Gastroesophageal sphincter (tissue), 4 donors: ENCODE data around the gene HECTD4. TPM values are rescaled to one million over a fixed set of nuclear protein-coding genes. Genes with fewer than 3 reads are reported as not detected.

Experiments used
- ATAC-seq: fragments of 150-250 bp; one replicate; pipeline ENCODE4 v1.9.1; 2016; ENCODE audit warnings: mild to moderate bottlenecking, moderate library complexity
- H3K27ac ChIP-seq, 4 donors: fragments of 200-600 bp; sonication (generic) in 3 of 4; 1 replicate in 3 of 4; 2 replicates in 1 of 4; pipeline ENCODE4 v1.5.1; 2016 to 2019
- H3K27me3 ChIP-seq: fragments of 200-600 bp; sonication (generic); one replicate; pipeline ENCODE4 v1.5.1; 2019
- H3K36me3 ChIP-seq, 2 donors: fragments of 200-600 bp; sonication (generic); one replicate each; pipeline ENCODE4 v1.5.1; 2019; ENCODE audit warnings: control low read depth in 1 of 2
- H3K4me1 ChIP-seq, 3 donors: fragments of 200-600 bp; sonication (generic); 1 replicate in 2 of 3; 2 replicates in 1 of 3; pipeline ENCODE4 v1.5.1; 2016 to 2019; ENCODE audit warnings: control low read depth in 2 of 3
- H3K4me3 ChIP-seq, 2 donors: fragments of 200-600 bp; sonication (generic); one replicate each; pipeline ENCODE4 v1.5.1; 2019; ENCODE audit warnings: mild to moderate bottlenecking in 1 of 2, moderate library complexity in 1 of 2
- H3K9me3 ChIP-seq, 3 donors: fragments of 200-600 bp; sonication (generic); one replicate each; pipeline ENCODE4 v1.5.1; 2017 to 2019; ENCODE audit warnings: control low read depth in 2 of 3
- CTCF ChIP-seq, 4 experiments: fragments of 200-600 bp in 2 of 4; fragments of 450-650 bp in 2 of 4; sonication (generic) in 1 of 4; IDR thresholded peaks; one replicate each; pipeline ENCODE4 v1.5.1; 2017 to 2019; ENCODE audit warnings: antibody characterized with exemption in 4 of 4, mild to moderate bottlenecking in 2 of 4, moderate library complexity in 2 of 4
- EP300 ChIP-seq: sonication (generic); formaldehyde crosslinking; IDR thresholded peaks from one replicate; pipeline ENCODE4 v1.6.1; 2017; ENCODE audit warnings: antibody characterized with exemption, mild to moderate bottlenecking
- POLR2A ChIP-seq, 2 donors: fragments of 450-650 bp; IDR thresholded peaks; one replicate each; pipeline ENCODE4 v1.6.1; 2017; ENCODE audit warnings: antibody characterized with exemption in 2 of 2, mild to moderate bottlenecking in 2 of 2, moderate library complexity in 1 of 2
- POLR2AphosphoS5 ChIP-seq: sonication (generic); formaldehyde crosslinking; IDR thresholded peaks from one replicate; pipeline ENCODE4 v1.6.1; 2017; ENCODE audit warnings: antibody characterized with exemption
- WGBS, 2 donors: methylation state at CpG; one replicate each; pipeline ENCODE4 v1.1.5; 2018; ENCODE audit warnings: low coverage in 1 of 2; 5-methylcytosine and 5-hydroxymethylcytosine counted together
- total RNA-seq, 4 donors: library from RNA; depleted of rRNA; stranded (reverse); fragments of >200 nt; gene quantifications; one replicate each; pipeline ENCODE4 v1.1.0, GENCODE V29; 2016

Gene HECTD4
- total RNA-seq, 4 donors from 2014 or later: 23.1 to 56.8 (median 42.3) TPM

- Histone ChIP-seq H3K27me3 (no peaks in the 10 kb centered on the region), H3K27ac (no peak overlapping the region), H3K4me3 (no peak overlapping the region), H3K4me1 (peaks cover 0 to 61% (median 0%) of the 10 kb centered on the region in 3 donors), H3K9me3 (no peaks in the 10 kb centered on the region), H3K36me3 (no peaks in the 10 kb centered on the region)
- no peak for ATAC-seq
- 75 to 80% methylated on average over 2 of the region's 2 CpGs for WGBS, 2 donors
- TF ChIP-seq POLR2AphosphoS5 (no peak), EP300 (no peak), CTCF (IDR thresholded peaks at IDR 0.05) (no peak), POLR2A (IDR thresholded peaks at IDR 0.05) (no peak)
These were observed 34.6 kb downstream of the HECTD4 start for GRCh38 chr12:112347581-112347982.

GRCh38 chr12:112346194-112346593 is 36.0 kb downstream of the HECTD4 start:
- H3K4me1 ChIP-seq: peaks cover 0 to 62% (median 3%) of the 10 kb centered on the region in 3 donors
- no peaks in the 10 kb centered on the region for H3K36me3 ChIP-seq
- no peaks in the 10 kb centered on the region for H3K27me3 ChIP-seq
- H3K9me3 ChIP-seq: no peaks in the 10 kb centered on the region
- WGBS, 2 donors: 80% methylated on average over 1 of the region's 1 CpG; no CpG with 5 or more reads in 1 of the 2 donors
- TF ChIP-seq POLR2A (IDR thresholded peaks at IDR 0.05) (no peak), CTCF (IDR thresholded peaks at IDR 0.05) (no peak), POLR2AphosphoS5 (no peak), EP300 (no peak)
- no peak for ATAC-seq
- no peak overlapping the region for H3K4me3 ChIP-seq
- no peak overlapping the region for H3K27ac ChIP-seq

- Histone ChIP-seq H3K27ac (no peak overlapping the region), H3K27me3 (no peaks in the 10 kb centered on the region)
These were observed 38.0 kb downstream of the HECTD4 start for GRCh38 chr12:112344220-112344619.

GRCh38 chr12:112342587-112342986 is 39.6 kb downstream of the HECTD4 start:
- Histone ChIP-seq H3K4me1 (peaks cover 0 to 59% (median 4%) of the 10 kb centered on the region in 3 donors), H3K27ac (no peak overlapping the region), H3K9me3 (no peaks in the 10 kb centered on the region), H3K27me3 (no peaks in the 10 kb centered on the region), H3K4me3 (no peak overlapping the region), H3K36me3 (peaks cover 0 to 4% of the 10 kb centered on the region in 2 donors)
- 78 to 91% methylated on average over 3 of the region's 3 CpGs for WGBS, 2 donors
- TF ChIP-seq POLR2AphosphoS5 (no peak), CTCF (IDR thresholded peaks at IDR 0.05) (no peak), EP300 (no peak), POLR2A (IDR thresholded peaks at IDR 0.05) (no peak)
- ATAC-seq: no peak

More at GRCh38 chr12:112344220-112344619, 38.0 kb downstream of the HECTD4 start:
- Histone ChIP-seq H3K36me3 (no peaks in the 10 kb centered on the region), H3K9me3 (no peaks in the 10 kb centered on the region), H3K4me3 (no peak overlapping the region), H3K4me1 (peaks cover 0 to 60% (median 4%) of the 10 kb centered on the region in 3 donors)
- TF ChIP-seq EP300 (no peak), POLR2A (IDR thresholded peaks at IDR 0.05) (no peak), POLR2AphosphoS5 (no peak), CTCF (IDR thresholded peaks at IDR 0.05) (no peak)
- WGBS, 2 donors: 89 to 100% methylated on average over 1 of the region's 1 CpG
- no peak for ATAC-seq

- TF ChIP-seq POLR2AphosphoS5 (no peak), EP300 (no peak), POLR2A (IDR thresholded peaks at IDR 0.05) (no peak), CTCF (IDR thresholded peaks at IDR 0.05) (no peak)
- ATAC-seq: no peak
- Histone ChIP-seq H3K4me1 (peaks cover 0 to 57% (median 4%) of the 10 kb centered on the region in 3 donors), H3K9me3 (no peaks in the 10 kb centered on the region), H3K4me3 (no peak overlapping the region), H3K27ac (no peak overlapping the region), H3K36me3 (peaks cover 0 to 4% of the 10 kb centered on the region in 2 donors), H3K27me3 (no peaks in the 10 kb centered on the region)
- WGBS, 2 donors: 79% methylated on average over 4 of the region's 4 CpGs; no CpG with 5 or more reads in 1 of the 2 donors
These were observed 41.0 kb downstream of the HECTD4 start for GRCh38 chr12:112341046-112341825.
